BLaER1 treated with 17β-estradiol and CSF1 and Interleukin-3, amounts not matched to agents 10 nM and 100 nM (cell line): ENCODE measurements around the gene DLX6.

Experiments
- H3K27ac ChIP-seq, 11 experiments: shearing (Covaris generic); formaldehyde crosslinking; 2 replicates each; pipeline ENCODE4 v1.8.1; 2022
- H3K27me3 ChIP-seq, 11 experiments: shearing (Covaris generic); formaldehyde crosslinking; 2 replicates each; pipeline ENCODE4 v1.8.1; 2022
- H3K36me3 ChIP-seq, 11 experiments: shearing (Covaris generic); formaldehyde crosslinking; 2 replicates each; pipeline ENCODE4 v1.8.1; 2022
- H3K4me1 ChIP-seq, 10 experiments: shearing (Covaris generic); formaldehyde crosslinking; 2 replicates each; pipeline ENCODE4 v1.8.1; 2022
- H3K4me2 ChIP-seq, 11 experiments: shearing (Covaris generic); formaldehyde crosslinking; 2 replicates each; pipeline ENCODE4 v1.8.1; 2022
- H3K4me3 ChIP-seq, 10 experiments: shearing (Covaris generic); formaldehyde crosslinking; 2 replicates each; pipeline ENCODE4 v1.8.1; 2022
- H3K9ac ChIP-seq, 11 experiments: shearing (Covaris generic); formaldehyde crosslinking; 2 replicates each; pipeline ENCODE4 v1.8.1; 2022
- H3K9me3 ChIP-seq, 11 experiments: shearing (Covaris generic); formaldehyde crosslinking; replicated peaks in 1 of 11; 2 replicates each; pipeline ENCODE4 v1.8.1; 2022
- H4K20me1 ChIP-seq, 11 experiments: shearing (Covaris generic); formaldehyde crosslinking; 2 replicates each; pipeline ENCODE4 v1.8.1; 2022
- Cebpa-rat ChIP-seq, 11 experiments: shearing (Covaris generic); IDR thresholded peaks; 2 replicates each; pipeline ENCODE4 v1.8.1; 2022

The DLX6 gene

GRCh38 chr7:97018126-97018601, 12.8 kb downstream of the DLX6 start:
- Histone ChIP-seq H3K36me3 (no peaks in the 10 kb centered on the region), H4K20me1 (peaks cover 0 to 4% (median 0%) of the 10 kb centered on the region in 11 experiments; a peak in 4 of 22 replicates), H3K9me3 (peaks cover 42 to 64% (median 53%) of the 10 kb centered on the region in 11 experiments), H3K9ac (no peak overlapping the region), H3K27me3 (peaks cover 99 to 100% (median 100%) of the 10 kb centered on the region in 11 experiments), H3K4me3 (no peak overlapping the region), H3K4me2 (peak overlapping the region in 8 of 11 experiments; percentile 25 to 68 (median 52); a peak in 14 of 22 replicates), H3K4me1 (peaks cover 0 to 12% (median 9%) of the 10 kb centered on the region in 10 experiments; a peak in 13 of 20 replicates), H3K27ac (no peak overlapping the region)
- TF ChIP-seq Cebpa-rat (IDR thresholded peaks at IDR 0.05): no peak

DNA sequence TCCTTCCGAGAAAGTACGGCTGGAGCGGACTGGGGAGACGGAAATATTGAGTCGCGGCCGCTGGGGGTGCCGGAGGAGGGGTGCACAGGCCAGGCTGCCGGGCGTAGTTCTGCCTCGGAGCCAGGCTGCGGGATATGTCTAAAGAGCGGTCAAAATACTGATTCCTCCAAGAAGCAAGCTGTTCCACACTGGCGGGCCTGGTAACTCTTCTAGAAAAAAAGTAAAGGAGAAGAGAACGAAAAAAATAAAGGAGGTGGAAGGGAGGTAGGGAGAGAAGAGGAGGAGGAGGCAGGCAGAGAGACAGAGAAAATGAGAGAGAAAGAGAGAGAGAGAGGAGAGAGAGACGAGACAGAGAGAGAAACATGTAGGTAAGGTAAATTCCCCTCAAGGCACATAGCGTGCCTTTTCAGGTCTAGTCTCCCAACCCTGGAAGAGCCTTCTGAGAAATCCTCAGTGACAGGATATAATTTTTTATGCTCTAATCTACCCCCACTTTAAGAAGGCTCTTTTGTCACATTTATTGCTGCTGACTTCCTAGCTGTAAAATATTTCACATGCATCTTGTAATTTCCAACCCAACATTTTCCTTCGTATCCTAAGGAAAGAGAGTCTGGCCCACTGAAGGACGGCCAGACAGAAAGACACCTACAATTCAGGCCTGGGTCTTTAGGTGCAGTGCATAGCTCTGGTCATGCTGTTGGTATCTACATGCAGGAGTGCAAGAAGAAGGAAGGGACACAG, 13.6 kb downstream of the DLX6 start:
- Histone ChIP-seq H3K4me1 (peaks cover 0 to 12% (median 9%) of the 10 kb centered on the region in 10 experiments; a peak in 13 of 20 replicates), H3K27me3 (peaks cover 99 to 100% (median 100%) of the 10 kb centered on the region in 11 experiments), H3K36me3 (no peaks in the 10 kb centered on the region), H4K20me1 (peaks cover 0 to 6% (median 0%) of the 10 kb centered on the region in 11 experiments; a peak in 6 of 22 replicates), H3K4me3 (no peak overlapping the region), H3K4me2 (no peak overlapping the region), H3K9ac (no peak overlapping the region), H3K9me3 (peaks cover 48 to 72% (median 60%) of the 10 kb centered on the region in 11 experiments), H3K27ac (no peak overlapping the region)
- no peak for TF ChIP-seq Cebpa-rat (IDR thresholded peaks at IDR 0.05)

DNA sequence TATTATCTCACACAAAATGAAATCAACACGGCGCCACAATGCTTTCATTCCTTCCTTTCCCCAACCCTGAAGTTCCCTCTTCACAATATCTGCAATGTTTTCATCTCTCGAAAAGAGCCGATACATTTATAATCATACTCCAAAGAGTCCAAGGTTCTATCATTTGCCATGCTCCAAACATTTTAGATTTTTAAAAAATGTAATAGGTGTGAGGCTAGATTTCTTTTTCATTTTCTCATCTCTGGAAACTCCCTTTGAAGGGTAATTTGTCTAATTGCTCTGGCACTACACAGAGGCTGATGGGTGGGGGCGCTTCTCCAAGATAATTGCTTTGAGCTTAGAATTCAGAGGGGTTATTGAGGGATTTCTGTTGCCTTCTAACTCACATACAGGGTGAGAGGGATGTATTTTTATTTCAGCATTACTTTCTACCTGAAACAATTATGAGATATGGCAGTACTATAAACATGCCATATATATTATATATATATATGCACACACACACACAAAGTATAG, 14.4 kb downstream of the DLX6 start:
- H3K4me1 ChIP-seq: peaks cover 0 to 12% (median 9%) of the 10 kb centered on the region in 10 experiments; a peak in 13 of 20 replicates
- no peak overlapping the region for H3K4me2 ChIP-seq
- H3K27ac ChIP-seq: no peak overlapping the region
- no peak overlapping the region for H3K9ac ChIP-seq
- peaks cover 99 to 100% (median 100%) of the 10 kb centered on the region in 11 experiments for H3K27me3 ChIP-seq
- H4K20me1 ChIP-seq: peaks cover 0 to 11% (median 0%) of the 10 kb centered on the region in 11 experiments; a peak in 6 of 22 replicates
- peaks cover 56 to 80% (median 68%) of the 10 kb centered on the region in 11 experiments for H3K9me3 ChIP-seq
- no peak overlapping the region for H3K4me3 ChIP-seq
- TF ChIP-seq Cebpa-rat (IDR thresholded peaks at IDR 0.05): no peak
- no peaks in the 10 kb centered on the region for H3K36me3 ChIP-seq

DNA sequence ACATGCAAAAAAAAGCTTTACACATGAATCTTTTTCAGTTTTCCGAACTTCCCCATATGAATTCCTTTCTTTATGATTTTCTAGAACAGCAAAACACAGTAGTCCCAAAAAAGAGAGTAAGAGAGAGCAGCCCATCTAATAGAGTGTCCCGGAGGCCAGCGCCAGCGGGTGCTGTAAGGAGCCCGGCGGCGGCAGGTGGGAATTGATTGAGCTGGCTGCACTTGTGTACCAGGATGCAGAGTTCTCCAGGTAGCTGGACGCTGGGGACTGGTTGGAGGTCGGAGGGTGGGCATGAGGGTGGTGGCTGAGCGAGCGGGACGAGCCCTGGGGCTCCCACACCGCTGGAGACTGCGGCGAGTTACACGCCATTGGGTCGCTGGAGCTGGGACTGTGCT, 15.2 kb downstream of the DLX6 start:
- H3K36me3 ChIP-seq: no peaks in the 10 kb centered on the region
- TF ChIP-seq Cebpa-rat (IDR thresholded peaks at IDR 0.05): no peak
- no peak overlapping the region for H3K4me3 ChIP-seq
- peaks cover 61 to 84% (median 69%) of the 10 kb centered on the region in 11 experiments for H3K9me3 ChIP-seq
- H3K9ac ChIP-seq: no peak overlapping the region
- peaks cover 0 to 12% (median 9%) of the 10 kb centered on the region in 10 experiments; a peak in 13 of 20 replicates for H3K4me1 ChIP-seq
- no peak overlapping the region for H3K4me2 ChIP-seq
- H3K27me3 ChIP-seq: peaks cover 99 to 100% (median 100%) of the 10 kb centered on the region in 11 experiments
- no peak overlapping the region for H3K27ac ChIP-seq
- peaks cover 0 to 11% (median 0%) of the 10 kb centered on the region in 11 experiments; a peak in 8 of 22 replicates for H4K20me1 ChIP-seq

DNA sequence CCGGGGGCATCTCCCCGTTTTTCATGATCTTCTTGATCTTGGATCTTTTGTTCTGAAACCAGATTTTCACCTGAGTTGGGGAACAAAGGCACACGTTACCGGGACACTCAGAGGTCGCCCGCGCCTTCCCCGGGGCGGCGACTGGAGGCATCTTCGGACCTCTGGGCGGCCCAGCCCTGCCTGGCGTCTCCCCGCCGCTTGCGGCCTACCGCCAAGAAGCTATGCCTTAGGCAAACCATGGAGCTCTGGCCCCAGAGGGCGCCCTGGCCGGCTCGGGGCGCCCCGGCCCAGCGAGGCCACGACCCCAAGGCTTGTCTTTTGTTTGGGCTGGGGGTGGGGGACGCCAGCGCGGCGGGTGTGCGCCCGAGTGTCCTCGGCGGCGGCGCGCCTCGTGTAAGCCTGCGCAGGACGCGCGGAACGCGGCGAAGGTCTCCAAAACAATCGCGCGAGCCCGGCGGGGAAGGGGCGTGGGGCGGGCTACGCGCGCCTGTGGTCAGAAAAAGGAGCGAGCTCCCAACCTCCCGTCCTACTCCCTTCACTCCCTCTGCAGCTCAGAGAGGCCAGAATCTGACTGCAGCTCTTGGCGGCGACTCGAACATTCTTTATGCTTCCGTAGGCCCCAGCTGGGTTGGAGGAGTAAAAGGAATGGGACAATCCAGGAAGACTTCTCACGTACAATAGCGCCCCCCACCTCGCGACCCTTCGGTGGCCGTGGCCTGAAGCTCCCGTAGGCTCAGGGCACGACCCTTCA, 15.8 kb downstream of the DLX6 start:
- Histone ChIP-seq H4K20me1 (peaks cover 0 to 16% (median 2%) of the 10 kb centered on the region in 11 experiments; a peak in 9 of 22 replicates), H3K27me3 (peaks cover 99 to 100% (median 100%) of the 10 kb centered on the region in 11 experiments), H3K27ac (no peak overlapping the region), H3K4me1 (peaks cover 0 to 12% (median 9%) of the 10 kb centered on the region in 10 experiments; a peak in 13 of 20 replicates), H3K9me3 (peaks cover 57 to 84% (median 66%) of the 10 kb centered on the region in 11 experiments), H3K9ac (no peak overlapping the region), H3K4me3 (no peak overlapping the region), H3K36me3 (no peaks in the 10 kb centered on the region), H3K4me2 (no peak overlapping the region)
- no peak for TF ChIP-seq Cebpa-rat (IDR thresholded peaks at IDR 0.05)

- TF ChIP-seq Cebpa-rat (IDR thresholded peaks at IDR 0.05): no peak
- Histone ChIP-seq H3K4me1 (peaks cover 3 to 13% (median 9%) of the 10 kb centered on the region in 10 experiments), H3K27ac (no peak overlapping the region), H3K9me3 (peaks cover 50 to 77% (median 58%) of the 10 kb centered on the region in 11 experiments), H3K36me3 (no peaks in the 10 kb centered on the region), H3K9ac (no peak overlapping the region), H4K20me1 (peaks cover 0 to 21% (median 5%) of the 10 kb centered on the region in 11 experiments; a peak in 9 of 22 replicates), H3K4me2 (no peak overlapping the region), H3K4me3 (no peak overlapping the region), H3K27me3 (peaks cover 99 to 100% (median 100%) of the 10 kb centered on the region in 11 experiments)
Observed at GRCh38 chr7:97021747-97022490, 16.6 kb downstream of the DLX6 start.

GRCh38 chr7:97022491-97023306, 17.3 kb downstream of the DLX6 start:
- Histone ChIP-seq H3K4me2 (no peak overlapping the region), H4K20me1 (peaks cover 0 to 26% (median 5%) of the 10 kb centered on the region in 11 experiments; a peak in 9 of 22 replicates), H3K4me1 (peaks cover 5 to 12% (median 10%) of the 10 kb centered on the region in 10 experiments), H3K9ac (no peak overlapping the region), H3K9me3 (peaks cover 42 to 69% (median 52%) of the 10 kb centered on the region in 11 experiments), H3K27ac (no peak overlapping the region), H3K36me3 (no peaks in the 10 kb centered on the region), H3K27me3 (peaks cover 98 to 100% (median 100%) of the 10 kb centered on the region in 11 experiments), H3K4me3 (no peak overlapping the region)
- no peak for TF ChIP-seq Cebpa-rat (IDR thresholded peaks at IDR 0.05)
